Esophagus squamous epithelium (tissue), 4 donors: ENCODE data around the gene SLC16A12.

ENCODE experiments used
- CTCF ChIP-seq, 6 experiments: fragments of 450-650 bp in 4 of 6; fragments of 200-600 bp in 2 of 6; sonication (generic) in 2 of 6; IDR thresholded peaks; one replicate each; pipeline ENCODE4 v1.5.1; 2016 to 2019; ENCODE audit warnings: antibody characterized with exemption in 6 of 6, mild to moderate bottlenecking in 4 of 6, moderate library complexity in 4 of 6
- POLR2A ChIP-seq, 4 donors: fragments of 450-650 bp; IDR thresholded peaks; one replicate each; pipeline ENCODE4 v1.6.1; 2017; ENCODE audit warnings: antibody characterized with exemption in 4 of 4, mild to moderate bottlenecking in 4 of 4, moderate library complexity in 3 of 4

- TF ChIP-seq CTCF (IDR thresholded peaks at IDR 0.05) (no peak), POLR2A (IDR thresholded peaks at IDR 0.05) (no peak)
Observed at GRCh38 chr10:89554433-89554832, 19.0 kb upstream of the SLC16A12 start.
